ENCODE results near the gene CYBB. TPM values are rescaled to one million over a fixed set of nuclear protein-coding genes. Genes with fewer than 3 reads are reported as not detected.

CYBB gene
- total RNA-seq, 1 experiment from 2014 or later: 0.40 TPM

DNA sequence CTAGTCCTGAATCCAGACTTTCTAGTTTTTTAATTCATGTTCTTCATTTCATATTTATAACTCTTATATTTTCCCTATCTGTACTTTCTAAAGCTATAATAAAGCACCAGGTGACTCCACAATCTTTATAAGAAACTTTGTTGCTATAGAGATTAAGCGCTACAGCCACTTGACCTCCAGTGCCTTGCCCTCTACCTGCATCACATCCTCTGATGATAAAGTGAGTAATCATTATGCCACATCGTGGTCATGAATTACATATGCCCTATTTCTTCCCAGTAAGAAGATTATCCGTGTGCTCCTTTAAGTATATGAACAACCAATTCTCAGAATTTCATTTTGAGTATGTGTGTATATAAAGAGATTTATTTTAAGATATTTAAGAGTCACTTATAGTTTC, 74.3 kb downstream of the CYBB start:
- POLR2A ChIA-PET (ENCODE audit: unreplicated experiment): no interaction called here
- Histone ChIP-seq H3K4me1 (ENCODE audit: insufficient read depth, low read length) (peaks cover 13% of the 10 kb centered on the region), H4K20me1 (ENCODE audit: low read length) (no peaks in the 10 kb centered on the region), H3K4me3 (ENCODE audit: low read length) (no peak overlapping the region), H3K27ac (ENCODE audit: low read length) (peak overlapping the region; percentile 54), H3K9ac (ENCODE audit: low read length) (no peak overlapping the region), H3F3A (ENCODE audit: low read length, unreplicated experiment) (no peaks in the 10 kb centered on the region), H2AFZ (ENCODE audit: low read length) (no peak overlapping the region), H3K36me3 (ENCODE audit: low read depth, low read length) (no peaks in the 10 kb centered on the region), H3K4me2 (ENCODE audit: low read length) (0 out of 2 replicates have a peak overlapping the region, but pooled peaks have one; percentile 13), H3K79me2 (ENCODE audit: low read length) (no peaks in the 10 kb centered on the region), H3K9me3 (ENCODE audit: low read length) (no peaks in the 10 kb centered on the region), H3K9me2 (replicated peaks; ENCODE audit: low read length) (no peaks in the 10 kb centered on the region), H3K27me3 (ENCODE audit: low read length) (no peaks in the 10 kb centered on the region)
- peak; percentile 73 for ATAC-seq
- no TSS peak for BruUV-seq (replicated peaks)
- CTCF ChIA-PET: no interaction called here
- intact Hi-C loops (cut with micrococcal nuclease): no loop called here
- peak; percentile 64 for DNase-seq
- no peak for TF ChIP-seq EZH2 (IDR thresholded peaks at IDR 0.05; ENCODE audit: low read length, unreplicated experiment)
- TF ChIP-seq, protein P1, sequence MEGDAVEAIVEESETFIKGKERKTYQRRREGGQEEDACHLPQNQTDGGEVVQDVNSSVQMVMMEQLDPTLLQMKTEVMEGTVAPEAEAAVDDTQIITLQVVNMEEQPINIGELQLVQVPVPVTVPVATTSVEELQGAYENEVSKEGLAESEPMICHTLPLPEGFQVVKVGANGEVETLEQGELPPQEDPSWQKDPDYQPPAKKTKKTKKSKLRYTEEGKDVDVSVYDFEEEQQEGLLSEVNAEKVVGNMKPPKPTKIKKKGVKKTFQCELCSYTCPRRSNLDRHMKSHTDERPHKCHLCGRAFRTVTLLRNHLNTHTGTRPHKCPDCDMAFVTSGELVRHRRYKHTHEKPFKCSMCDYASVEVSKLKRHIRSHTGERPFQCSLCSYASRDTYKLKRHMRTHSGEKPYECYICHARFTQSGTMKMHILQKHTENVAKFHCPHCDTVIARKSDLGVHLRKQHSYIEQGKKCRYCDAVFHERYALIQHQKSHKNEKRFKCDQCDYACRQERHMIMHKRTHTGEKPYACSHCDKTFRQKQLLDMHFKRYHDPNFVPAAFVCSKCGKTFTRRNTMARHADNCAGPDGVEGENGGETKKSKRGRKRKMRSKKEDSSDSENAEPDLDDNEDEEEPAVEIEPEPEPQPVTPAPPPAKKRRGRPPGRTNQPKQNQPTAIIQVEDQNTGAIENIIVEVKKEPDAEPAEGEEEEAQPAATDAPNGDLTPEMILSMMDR (conservative IDR thresholded peaks at IDR 0.05; ENCODE audit: low read depth, low read length): no peak
- no peak for TF ChIP-seq EZH2phosphoT487 (IDR thresholded peaks at IDR 0.05; ENCODE audit: borderline replicate concordance, low read length)

DNA sequence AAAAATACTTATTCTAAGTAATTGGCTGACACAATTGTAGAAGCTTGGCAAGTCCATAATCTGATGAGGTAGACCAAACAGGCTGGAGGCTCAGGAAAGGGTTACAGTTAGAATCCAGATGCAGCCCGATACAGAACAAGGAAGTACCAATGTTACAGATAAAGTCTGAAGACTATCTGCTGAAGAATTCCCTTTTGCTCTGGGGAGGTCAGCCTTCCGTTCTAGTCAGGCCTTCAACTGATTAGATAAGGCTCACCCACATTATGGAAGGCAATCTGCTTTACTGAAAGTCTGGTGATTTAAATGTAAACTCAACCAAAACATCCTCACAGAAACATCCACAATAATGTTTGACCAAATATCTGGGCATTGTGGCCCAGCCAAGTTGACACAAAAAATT, 74.9 kb downstream of the CYBB start:
- TF ChIP-seq EZH2 (IDR thresholded peaks at IDR 0.05; ENCODE audit: low read length, unreplicated experiment): no peak
- no peak for TF ChIP-seq EZH2phosphoT487 (IDR thresholded peaks at IDR 0.05; ENCODE audit: borderline replicate concordance, low read length)
- TF ChIP-seq, protein P1 (conservative IDR thresholded peaks at IDR 0.05; ENCODE audit: low read depth, low read length): no peak
- Histone ChIP-seq H3K9me3 (ENCODE audit: low read length) (no peaks in the 10 kb centered on the region), H3K27me3 (ENCODE audit: low read length) (no peaks in the 10 kb centered on the region), H3K4me1 (ENCODE audit: insufficient read depth, low read length) (peaks cover 13% of the 10 kb centered on the region), H3F3A (ENCODE audit: low read length, unreplicated experiment) (no peaks in the 10 kb centered on the region), H4K20me1 (ENCODE audit: low read length) (no peaks in the 10 kb centered on the region), H3K9me2 (replicated peaks; ENCODE audit: low read length) (no peaks in the 10 kb centered on the region), H3K4me2 (ENCODE audit: low read length) (0 out of 2 replicates have a peak overlapping the region, but pooled peaks have one; percentile 13), H3K27ac (ENCODE audit: low read length) (peak overlapping the region; percentile 54), H2AFZ (ENCODE audit: low read length) (no peak overlapping the region), H3K79me2 (ENCODE audit: low read length) (no peaks in the 10 kb centered on the region), H3K4me3 (ENCODE audit: low read length) (no peak overlapping the region), H3K9ac (ENCODE audit: low read length) (no peak overlapping the region), H3K36me3 (ENCODE audit: low read depth, low read length) (no peaks in the 10 kb centered on the region)
- POLR2A ChIA-PET (ENCODE audit: unreplicated experiment): no interaction called here
- DNase-seq: no peak
- intact Hi-C loops (cut with micrococcal nuclease): no loop called here
- BruUV-seq (replicated peaks): no TSS peak
- ATAC-seq: no peak
- CTCF ChIA-PET: no interaction called here

DNA sequence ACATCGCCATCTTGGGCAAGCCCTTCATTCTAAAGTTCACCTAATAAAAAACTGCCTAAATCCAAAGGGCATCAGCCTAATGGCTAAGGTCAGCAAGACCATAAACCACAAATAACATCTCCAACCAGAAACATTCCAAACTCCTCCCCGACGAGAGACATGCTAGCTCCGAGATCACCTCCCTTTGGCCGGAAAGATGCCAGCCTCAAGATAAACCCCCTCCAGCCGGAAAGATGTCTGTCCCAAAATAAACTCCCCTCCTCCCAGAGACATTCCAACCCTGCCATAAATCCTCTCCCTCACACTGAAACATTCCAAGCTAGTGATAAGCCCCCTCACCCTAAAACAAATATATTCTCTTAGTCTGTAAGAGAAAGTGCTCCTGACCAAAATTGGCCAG, 80.9 kb downstream of the CYBB start:
- Histone ChIP-seq H2AFZ (ENCODE audit: low read length) (no peak overlapping the region), H4K20me1 (ENCODE audit: low read length) (no peaks in the 10 kb centered on the region), H3K79me2 (ENCODE audit: low read length) (no peaks in the 10 kb centered on the region), H3K27me3 (ENCODE audit: low read length) (no peaks in the 10 kb centered on the region), H3K4me2 (ENCODE audit: low read length) (no peak overlapping the region), H3K27ac (ENCODE audit: low read length) (no peak overlapping the region), H3K4me1 (ENCODE audit: insufficient read depth, low read length) (no peaks in the 10 kb centered on the region), H3K9me3 (ENCODE audit: low read length) (no peaks in the 10 kb centered on the region), H3K36me3 (ENCODE audit: low read depth, low read length) (no peaks in the 10 kb centered on the region), H3F3A (ENCODE audit: low read length, unreplicated experiment) (no peaks in the 10 kb centered on the region), H3K4me3 (ENCODE audit: low read length) (no peak overlapping the region), H3K9me2 (replicated peaks; ENCODE audit: low read length) (no peaks in the 10 kb centered on the region), H3K9ac (ENCODE audit: low read length) (no peak overlapping the region)
- POLR2A ChIA-PET (ENCODE audit: unreplicated experiment): no interaction called here
- ATAC-seq: no peak
- BruUV-seq (replicated peaks): no TSS peak
- DNase-seq: no peak
- TF ChIP-seq, protein P1 (conservative IDR thresholded peaks at IDR 0.05; ENCODE audit: low read depth, low read length): no peak
- CTCF ChIA-PET: no interaction called here
- intact Hi-C loops (cut with micrococcal nuclease): no loop called here

Measured in PC-3 (cell line).